GM19467 (cell line): ENCODE results near the gene ELP6.

Source experiments
- ATAC-seq: cut with Tn5 transposase; IDR thresholded peaks from one replicate; pipeline ENCODE4 v1.9.1; 2021; ENCODE audit warnings: mild to moderate bottlenecking, moderate library complexity; ENCODE audit not compliant: unreplicated experiment

The ELP6 gene

DNA sequence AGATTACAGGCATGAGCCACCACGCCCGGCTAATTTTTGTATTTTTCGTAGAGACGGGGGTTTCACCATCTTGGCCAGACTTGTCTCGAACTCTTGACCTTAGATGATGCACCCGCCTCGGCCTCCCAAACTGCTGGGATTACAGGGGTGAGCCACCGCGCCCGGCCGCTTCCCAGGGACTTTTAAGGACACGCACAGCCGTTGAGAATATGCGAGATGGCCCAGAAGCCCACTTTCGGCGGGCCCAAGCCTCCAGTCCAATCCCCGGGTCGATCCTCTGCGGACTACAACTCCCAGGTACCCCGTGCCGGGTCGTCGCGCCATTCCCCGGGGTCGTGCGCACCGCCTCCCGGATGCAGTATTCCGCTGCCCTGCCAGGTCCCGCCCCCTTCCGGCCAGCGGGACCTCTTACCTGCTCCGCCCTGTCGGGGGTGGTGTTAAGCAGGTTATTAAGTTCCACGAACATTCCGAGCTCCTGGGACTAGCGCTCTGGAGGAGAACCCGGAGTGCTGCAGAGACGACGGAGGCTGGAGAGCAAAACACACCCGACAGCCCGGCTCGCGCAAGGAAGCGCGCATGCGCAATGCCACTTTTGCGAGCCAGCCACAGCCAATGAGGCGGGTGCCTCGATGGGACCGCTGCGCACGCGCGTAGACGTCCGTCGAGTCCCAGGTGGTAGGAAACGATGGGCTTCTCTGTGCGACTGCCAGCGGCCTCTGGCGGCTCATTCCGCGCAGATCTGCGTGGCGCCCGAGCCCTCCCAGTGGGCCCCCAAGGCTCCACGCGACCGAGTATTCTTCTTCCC, at the start of gene ELP6:
ELP6 (minus strand) TSS at position 588 of the 805 bp plus-strand sequence; CDS start at position 466, 122 bp downstream.
- peak; percentile 94 for ATAC-seq

DNA sequence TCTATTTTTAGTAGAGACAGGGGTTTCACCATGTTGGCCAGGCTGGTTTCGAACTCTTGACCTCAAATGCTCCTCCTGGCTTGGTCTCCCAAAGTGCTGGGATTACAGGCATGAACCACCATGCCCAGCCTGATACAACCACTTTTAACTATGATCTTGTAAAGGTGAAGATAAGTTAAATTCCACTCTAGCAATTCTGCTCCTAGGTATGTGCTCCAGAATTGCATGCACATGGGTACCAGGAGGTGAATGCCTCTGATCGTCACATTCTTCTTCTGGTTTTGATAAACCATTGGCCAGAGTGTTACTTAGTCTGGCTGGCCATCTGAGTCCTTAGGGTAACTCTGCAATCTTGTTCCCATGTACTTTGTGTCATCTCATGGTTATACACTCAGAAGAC, 42.8 kb upstream of the ELP6 start:
- no peak for ATAC-seq

- no peak for ATAC-seq
Measured at GRCh38 chr3:47554335-47554734, 40.8 kb upstream of the ELP6 start.

DNA sequence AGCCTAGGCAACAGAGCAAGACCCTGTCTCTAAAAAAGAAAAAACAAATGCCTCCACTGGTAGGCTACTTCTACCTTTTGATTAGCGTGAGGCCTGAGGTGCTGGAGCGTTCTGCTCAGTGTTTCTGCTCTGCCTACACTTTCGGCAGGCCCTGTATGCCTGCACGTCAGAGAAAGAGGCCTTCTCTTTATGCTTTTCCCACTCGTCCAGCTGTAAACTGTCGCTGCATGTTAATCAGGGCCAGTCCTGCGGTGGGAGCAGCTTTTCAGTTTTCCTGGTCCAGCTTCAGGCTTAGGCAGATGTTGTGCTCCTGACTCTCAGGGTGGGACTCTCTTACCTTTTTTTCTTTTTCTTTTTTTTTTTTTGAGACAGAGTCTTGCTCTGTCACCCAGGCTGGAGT, 39.9 kb upstream of the ELP6 start:
- ATAC-seq, result no peak

GRCh38 chr3:47542471-47543173, 29.1 kb upstream of the ELP6 start:
- ATAC-seq, result no peak

GRCh38 chr3:47541583-47542108, 28.1 kb upstream of the ELP6 start:
- no peak for ATAC-seq

DNA sequence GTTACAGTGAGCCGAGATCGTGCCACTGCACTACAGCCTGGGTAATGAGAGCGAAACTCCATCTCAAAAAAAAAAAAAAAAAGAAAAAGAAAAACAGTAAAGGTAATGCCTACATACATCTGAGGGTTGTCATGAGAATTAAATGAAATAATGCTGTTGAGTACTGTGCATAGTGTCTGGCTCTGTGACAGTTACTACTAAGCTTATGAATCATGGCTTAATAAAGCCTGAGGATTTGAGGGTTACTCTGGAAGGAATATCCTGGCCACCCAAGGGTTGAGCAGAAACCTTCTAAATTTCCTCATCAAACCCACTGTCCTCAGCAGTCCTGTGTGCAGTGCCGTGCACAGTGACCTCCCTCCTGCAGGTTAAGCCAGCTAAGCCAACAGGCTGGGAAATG, 26.8 kb upstream of the ELP6 start:
- no peak for ATAC-seq

DNA sequence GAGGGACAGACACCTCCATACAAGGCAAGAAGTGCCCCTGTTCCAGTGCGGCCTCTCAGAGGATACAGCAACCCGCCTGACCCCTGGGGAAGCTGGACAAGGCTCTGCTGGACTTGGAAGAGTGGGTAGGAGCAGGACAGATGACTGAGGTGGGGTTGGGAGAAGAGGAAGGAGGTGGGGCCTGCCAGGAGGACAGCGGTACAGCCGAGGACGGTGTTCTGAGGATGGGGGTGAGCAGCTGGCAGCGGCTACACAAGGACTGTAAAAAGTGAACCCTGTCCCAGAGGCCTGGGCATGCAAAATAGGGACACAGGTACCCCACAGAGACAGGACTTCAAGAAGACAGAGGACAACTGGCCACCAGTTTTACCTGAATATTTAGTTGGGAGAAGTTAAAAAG, 23.5 kb upstream of the ELP6 start:
- no peak for ATAC-seq

GRCh38 chr3:47536221-47536891, 22.8 kb upstream of the ELP6 start:
- ATAC-seq, result no peak

DNA sequence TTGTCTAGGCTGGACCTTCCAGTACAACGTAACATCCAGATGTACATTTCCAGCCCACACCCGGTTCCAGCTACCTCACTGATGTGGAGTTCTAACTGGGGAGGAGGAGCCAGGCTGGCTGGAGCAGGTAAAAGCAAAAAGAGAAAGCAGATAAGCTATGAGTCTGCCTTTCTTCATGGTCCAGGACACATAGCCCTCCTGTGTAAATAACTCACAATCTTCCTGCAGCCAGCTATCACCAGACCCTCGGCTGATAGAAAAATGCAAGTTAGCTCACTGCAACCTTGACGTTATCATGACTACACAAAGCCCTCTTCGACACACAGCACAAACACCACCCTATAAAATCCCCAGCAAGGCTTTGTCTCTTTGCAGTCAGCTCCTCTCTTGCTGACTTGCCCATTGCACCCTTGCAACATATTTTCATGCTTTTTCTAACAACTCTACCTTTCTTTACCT, 20.5 kb upstream of the ELP6 start:
- ATAC-seq, result no peak

DNA sequence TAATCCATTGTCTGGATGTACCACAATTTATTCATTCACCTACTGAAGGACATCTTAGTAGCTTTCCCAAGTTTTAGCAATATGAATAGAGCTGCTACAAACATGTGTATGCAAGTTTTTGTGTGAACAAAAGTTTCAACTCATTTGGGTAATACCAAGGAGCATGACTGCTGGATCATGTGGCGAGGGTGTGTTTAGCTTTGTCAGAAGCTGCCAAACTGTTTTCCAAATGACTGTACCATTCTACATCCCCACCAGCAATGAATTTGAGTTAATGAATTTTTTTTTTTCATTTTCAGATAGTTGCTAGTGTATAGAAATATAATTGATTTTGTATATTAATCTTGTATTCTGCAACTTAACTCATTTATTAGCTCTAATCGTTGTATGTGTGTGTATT, 20.0 kb upstream of the ELP6 start:
- no peak for ATAC-seq

DNA sequence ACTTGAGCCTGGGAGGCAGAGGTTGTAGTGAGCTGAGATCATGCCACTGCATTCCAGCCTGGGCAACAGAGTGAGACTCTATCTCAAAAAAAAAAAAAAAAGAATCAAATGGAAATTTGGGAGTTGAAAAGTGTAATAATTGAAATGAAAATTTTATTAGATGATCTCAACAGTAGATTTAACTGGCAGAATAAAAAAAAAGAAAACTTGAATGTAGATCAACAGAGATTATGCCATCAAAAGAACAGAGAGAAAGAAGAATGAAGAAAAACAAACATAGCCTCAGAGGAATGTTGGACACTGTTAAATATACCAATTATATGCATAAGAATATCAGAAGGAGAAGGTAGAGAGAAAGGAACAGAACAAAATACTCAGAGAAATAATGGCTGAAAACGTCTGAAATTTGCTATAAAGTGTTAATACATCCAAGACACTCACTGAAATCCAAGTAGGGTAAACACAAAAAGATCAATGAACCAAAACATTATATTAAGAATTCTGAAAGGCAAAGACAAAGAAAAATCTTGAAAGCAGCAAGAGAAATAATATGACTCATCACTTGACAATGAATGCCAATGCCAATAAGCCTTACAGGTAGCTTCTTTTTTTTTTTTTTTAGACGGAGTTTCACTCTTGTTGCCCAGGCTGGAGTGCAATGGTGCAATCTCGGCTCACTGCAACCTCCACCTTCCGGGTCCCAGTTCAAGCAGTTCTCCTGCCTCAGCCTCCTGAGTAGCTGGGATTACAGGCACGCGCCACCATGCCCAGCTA, 14.6 kb upstream of the ELP6 start:
- no peak for ATAC-seq

- no peak for ATAC-seq
Measured at GRCh38 chr3:47525617-47526016, 12.1 kb upstream of the ELP6 start.

- no peak for ATAC-seq
Measured at GRCh38 chr3:47523310-47524073, 10.0 kb upstream of the ELP6 start.

GRCh38 chr3:47522082-47522987, 8.8 kb upstream of the ELP6 start:
- ATAC-seq, result no peak

- ATAC-seq, result no peak
Measured at GRCh38 chr3:47520756-47521155, 7.2 kb upstream of the ELP6 start.

DNA sequence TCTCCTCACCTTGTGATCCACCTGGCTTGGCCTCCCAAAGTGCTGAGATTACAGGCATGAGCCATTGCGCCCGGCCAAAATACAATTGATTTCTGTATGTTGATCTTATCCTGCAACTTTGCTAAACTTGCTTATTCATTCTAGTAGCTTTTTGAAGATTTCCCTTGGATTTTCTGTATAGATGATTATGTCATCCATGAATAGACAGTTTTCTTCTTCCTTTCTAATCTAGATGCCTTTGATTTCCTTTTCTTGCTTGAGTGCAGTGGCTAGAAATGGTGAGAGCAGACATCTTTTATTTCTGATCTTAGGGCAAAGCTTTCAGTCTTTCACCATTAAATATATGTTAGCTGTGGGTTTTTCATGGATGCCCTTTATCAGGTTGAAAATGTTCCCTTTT, 4.4 kb upstream of the ELP6 start:
- no peak for ATAC-seq

DNA sequence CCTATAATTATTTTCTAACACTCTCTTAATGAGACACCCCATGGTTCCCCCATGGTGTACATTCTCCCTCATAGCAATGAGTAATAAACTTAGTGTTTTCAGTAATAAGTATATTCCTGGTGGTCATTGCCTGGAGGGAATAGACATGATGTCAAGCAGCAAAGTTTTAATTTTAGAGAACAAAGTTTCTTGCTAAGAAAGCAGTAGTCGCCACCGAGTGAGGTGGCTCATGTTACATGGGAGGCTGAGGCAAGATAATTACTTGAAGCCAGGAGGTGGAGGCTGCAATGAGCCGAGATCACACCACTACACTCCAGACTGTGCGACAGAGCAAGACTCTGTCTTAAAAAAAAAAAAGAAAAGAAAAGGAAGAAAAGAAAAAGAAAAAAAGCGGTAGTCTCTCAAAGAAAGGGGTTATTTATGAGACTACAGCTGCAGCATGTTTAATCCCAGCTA, 2.4 kb upstream of the ELP6 start:
- no peak for ATAC-seq

GRCh38 chr3:47515100-47515499, 1.6 kb upstream of the ELP6 start:
- no peak for ATAC-seq
